Ascending aorta (tissue), 2 donors: Measurements from ENCODE around the gene SPCS1. TPM values are rescaled to one million over a fixed set of nuclear protein-coding genes. Genes with fewer than 3 reads are reported as not detected.

Experiments used
- DNase-seq, 2 donors: peaks; one replicate each; pipeline ENCODE4 v3.0.0-alpha.2; 2019; ENCODE audit warnings: low spot score in 2 of 2
- H3K27ac ChIP-seq, 2 donors: fragments of 200-600 bp; sonication (generic); one replicate each; pipeline ENCODE4 v1.5.1; 2016 to 2017; ENCODE audit warnings: mild to moderate bottlenecking in 1 of 2
- H3K27me3 ChIP-seq: fragments of 200-600 bp; sonication (generic); one replicate; pipeline ENCODE4 v1.5.1; 2017
- H3K36me3 ChIP-seq, 2 donors: fragments of 200-600 bp; sonication (generic); one replicate each; pipeline ENCODE4 v1.5.1; 2016
- H3K4me1 ChIP-seq, 2 donors: fragments of 200-600 bp; sonication (generic); one replicate each; pipeline ENCODE4 v1.5.1; 2016 to 2017; ENCODE audit warnings: mild to moderate bottlenecking in 1 of 2
- H3K4me3 ChIP-seq, 2 donors: fragments of 200-600 bp; sonication (generic); one replicate each; pipeline ENCODE4 v1.5.1; 2016 to 2017; ENCODE audit warnings: mild to moderate bottlenecking in 1 of 2
- H3K9me3 ChIP-seq, 2 donors: fragments of 200-600 bp; sonication (generic); one replicate each; pipeline ENCODE4 v1.5.1; 2016
- CTCF ChIP-seq, 3 experiments: fragments of 200-600 bp in 2 of 3; fragments of 450-650 bp in 1 of 3; sonication (generic) in 2 of 3; IDR thresholded peaks; one replicate each; pipeline ENCODE4 v1.5.1; 2016 to 2019; ENCODE audit warnings: antibody characterized with exemption in 3 of 3, mild to moderate bottlenecking in 1 of 3, moderate library complexity in 1 of 3
- intact Hi-C: fragments of 100-400 bp; cut with DNase I; formaldehyde crosslinking; loops from one replicate; pipeline ENCODE4 v1.15.1; 2023
- total RNA-seq: library from RNA; depleted of rRNA; stranded (reverse); fragments of >200 nt; gene quantifications from one replicate; pipeline ENCODE4 v1.1.0, GENCODE V29; 2016

The SPCS1 gene
- total RNA-seq, 1 donor from 2014 or later: 170 TPM

DNA sequence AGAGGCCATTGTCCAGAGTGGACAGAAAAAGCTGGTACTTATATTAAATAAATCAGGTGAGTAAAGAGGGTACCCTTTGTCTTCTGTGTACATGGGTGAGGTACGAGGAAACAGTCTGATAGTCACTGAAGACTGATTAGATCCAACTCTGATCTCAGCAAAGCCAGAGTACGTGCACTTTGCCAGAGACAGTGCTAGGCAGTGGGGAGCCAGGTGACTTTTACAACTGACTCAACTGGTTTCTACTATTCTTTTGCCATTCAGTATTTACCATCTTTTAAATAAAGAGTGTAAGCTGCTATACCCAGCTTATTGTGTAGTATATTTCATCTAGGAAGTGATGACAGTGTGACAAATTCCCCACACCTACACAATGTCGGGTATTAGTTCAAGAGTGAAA, 16.8 kb upstream of the SPCS1 start:
- intact Hi-C loops: loop anchor here (5.0 to 10.0 kb wide), 4 partner anchors 152 to 414 kb away; partner anchors contain the start of genes NISCH, SFMBT1, TNNC1 and UQCC5
- Histone ChIP-seq H3K4me3 (no peak overlapping the region), H3K36me3 (peaks cover 66 to 68% of the 10 kb centered on the region in 2 donors), H3K27ac (no peak overlapping the region), H3K9me3 (no peaks in the 10 kb centered on the region), H3K27me3 (no peaks in the 10 kb centered on the region), H3K4me1 (peaks cover 3 to 12% of the 10 kb centered on the region in 2 donors)
- no peak for TF ChIP-seq CTCF (IDR thresholded peaks at IDR 0.05)
- no peak for DNase-seq

- DNase-seq: no peak
- Histone ChIP-seq H3K27me3 (no peaks in the 10 kb centered on the region), H3K4me3 (no peak overlapping the region), H3K9me3 (no peaks in the 10 kb centered on the region), H3K4me1 (peaks cover 3 to 7% of the 10 kb centered on the region in 2 donors), H3K27ac (no peak overlapping the region), H3K36me3 (peaks cover 76 to 82% of the 10 kb centered on the region in 2 donors)
- intact Hi-C loops: no loop called here
- TF ChIP-seq CTCF (IDR thresholded peaks at IDR 0.05): no peak
Measured at GRCh38 chr3:52690560-52690959, 15.3 kb upstream of the SPCS1 start.

- Histone ChIP-seq H3K4me1 (no peaks in the 10 kb centered on the region), H3K27me3 (no peaks in the 10 kb centered on the region), H3K36me3 (peaks cover 92 to 93% of the 10 kb centered on the region in 2 donors), H3K4me3 (no peak overlapping the region), H3K27ac (no peak overlapping the region), H3K9me3 (no peaks in the 10 kb centered on the region)
- intact Hi-C loops: no loop called here
- TF ChIP-seq CTCF (IDR thresholded peaks at IDR 0.05): no peak
- DNase-seq: no peak
Measured at GRCh38 chr3:52693071-52693470, 12.8 kb upstream of the SPCS1 start.

GRCh38 chr3:52694528-52695189, 11.2 kb upstream of the SPCS1 start:
- no peak overlapping the region for H3K4me3 ChIP-seq
- no peak for TF ChIP-seq CTCF (IDR thresholded peaks at IDR 0.05)
- no peak overlapping the region for H3K27ac ChIP-seq
- no peak for DNase-seq
- H3K36me3 ChIP-seq: peaks cover 77 to 84% of the 10 kb centered on the region in 2 donors
- no peaks in the 10 kb centered on the region for H3K4me1 ChIP-seq
- intact Hi-C loops: no loop called here
- H3K9me3 ChIP-seq: no peaks in the 10 kb centered on the region
- no peaks in the 10 kb centered on the region for H3K27me3 ChIP-seq

- no peak overlapping the region for H3K27ac ChIP-seq
- intact Hi-C loops: no loop called here
Measured at GRCh38 chr3:52695798-52696671, 9.9 kb upstream of the SPCS1 start.

More at GRCh38 chr3:52695798-52696671, 9.9 kb upstream of the SPCS1 start:
- no peak for DNase-seq
- TF ChIP-seq CTCF (IDR thresholded peaks at IDR 0.05): no peak
- Histone ChIP-seq H3K36me3 (peaks cover 64 to 77% of the 10 kb centered on the region in 2 donors), H3K4me1 (no peaks in the 10 kb centered on the region), H3K27me3 (no peaks in the 10 kb centered on the region), H3K4me3 (no peak overlapping the region), H3K9me3 (no peaks in the 10 kb centered on the region)
